BE2C (cell line): ENCODE measurements around the gene RBPMS2.

Experiments
- DNase-seq: peaks from one replicate; pipeline ENCODE4 v3.0.0-alpha.2; 2020
- H3K27me3 ChIP-seq: fragments of 250-450 bp; sonication (Bioruptor Pico); 2 replicates; pipeline ENCODE4 v1.5.1; 2020; ENCODE audit warnings: mild to moderate bottlenecking
- H3K36me3 ChIP-seq: fragments of 250-450 bp; sonication (Bioruptor Pico); 2 replicates; pipeline ENCODE4 v1.5.1; 2020; ENCODE audit warnings: mild to moderate bottlenecking
- H3K4me1 ChIP-seq: fragments of 250-450 bp; sonication (Bioruptor Pico); 2 replicates; pipeline ENCODE4 v1.5.1; 2020
- H3K4me3 ChIP-seq: 2 replicates; pipeline ENCODE4 v1.5.1; 2011; ENCODE audit warnings: low read depth, low read length
- H3K9me3 ChIP-seq: fragments of 250-450 bp; sonication (Bioruptor Pico); 2 replicates; pipeline ENCODE4 v1.5.1; 2020
- TF ChIP-seq, protein P1 (sequence below): IDR thresholded peaks from 2 replicates; pipeline ENCODE4 v1.5.1; 2012; ENCODE audit warnings: mild to moderate bottlenecking, low read depth, low read length

The RBPMS2 gene

DNA sequence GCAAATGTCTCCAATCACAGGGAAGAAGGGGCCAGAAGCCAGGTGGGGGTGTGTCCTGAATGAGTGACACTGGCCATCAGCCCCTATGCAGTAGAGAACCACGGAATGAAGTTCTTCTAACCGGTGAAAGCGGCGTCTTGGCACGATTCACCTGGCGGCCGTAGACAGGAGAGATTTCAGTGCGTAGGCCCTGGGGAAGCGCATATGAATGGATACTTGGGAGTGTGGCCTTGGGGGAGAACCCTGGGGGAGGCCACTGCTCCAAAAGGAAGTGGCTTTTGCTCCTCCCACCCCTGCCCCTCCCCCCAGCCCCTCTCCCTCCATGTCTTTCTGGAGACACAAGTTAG, 43.6 kb downstream of the RBPMS2 start:
- Histone ChIP-seq H3K9me3 (no peaks in the 10 kb centered on the region), H3K27me3 (no peaks in the 10 kb centered on the region), H3K4me3 (no peak overlapping the region), H3K36me3 (no peaks in the 10 kb centered on the region), H3K4me1 (no peaks in the 10 kb centered on the region)
- TF ChIP-seq, protein P1, sequence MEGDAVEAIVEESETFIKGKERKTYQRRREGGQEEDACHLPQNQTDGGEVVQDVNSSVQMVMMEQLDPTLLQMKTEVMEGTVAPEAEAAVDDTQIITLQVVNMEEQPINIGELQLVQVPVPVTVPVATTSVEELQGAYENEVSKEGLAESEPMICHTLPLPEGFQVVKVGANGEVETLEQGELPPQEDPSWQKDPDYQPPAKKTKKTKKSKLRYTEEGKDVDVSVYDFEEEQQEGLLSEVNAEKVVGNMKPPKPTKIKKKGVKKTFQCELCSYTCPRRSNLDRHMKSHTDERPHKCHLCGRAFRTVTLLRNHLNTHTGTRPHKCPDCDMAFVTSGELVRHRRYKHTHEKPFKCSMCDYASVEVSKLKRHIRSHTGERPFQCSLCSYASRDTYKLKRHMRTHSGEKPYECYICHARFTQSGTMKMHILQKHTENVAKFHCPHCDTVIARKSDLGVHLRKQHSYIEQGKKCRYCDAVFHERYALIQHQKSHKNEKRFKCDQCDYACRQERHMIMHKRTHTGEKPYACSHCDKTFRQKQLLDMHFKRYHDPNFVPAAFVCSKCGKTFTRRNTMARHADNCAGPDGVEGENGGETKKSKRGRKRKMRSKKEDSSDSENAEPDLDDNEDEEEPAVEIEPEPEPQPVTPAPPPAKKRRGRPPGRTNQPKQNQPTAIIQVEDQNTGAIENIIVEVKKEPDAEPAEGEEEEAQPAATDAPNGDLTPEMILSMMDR: no peak
- DNase-seq: no peak

DNA sequence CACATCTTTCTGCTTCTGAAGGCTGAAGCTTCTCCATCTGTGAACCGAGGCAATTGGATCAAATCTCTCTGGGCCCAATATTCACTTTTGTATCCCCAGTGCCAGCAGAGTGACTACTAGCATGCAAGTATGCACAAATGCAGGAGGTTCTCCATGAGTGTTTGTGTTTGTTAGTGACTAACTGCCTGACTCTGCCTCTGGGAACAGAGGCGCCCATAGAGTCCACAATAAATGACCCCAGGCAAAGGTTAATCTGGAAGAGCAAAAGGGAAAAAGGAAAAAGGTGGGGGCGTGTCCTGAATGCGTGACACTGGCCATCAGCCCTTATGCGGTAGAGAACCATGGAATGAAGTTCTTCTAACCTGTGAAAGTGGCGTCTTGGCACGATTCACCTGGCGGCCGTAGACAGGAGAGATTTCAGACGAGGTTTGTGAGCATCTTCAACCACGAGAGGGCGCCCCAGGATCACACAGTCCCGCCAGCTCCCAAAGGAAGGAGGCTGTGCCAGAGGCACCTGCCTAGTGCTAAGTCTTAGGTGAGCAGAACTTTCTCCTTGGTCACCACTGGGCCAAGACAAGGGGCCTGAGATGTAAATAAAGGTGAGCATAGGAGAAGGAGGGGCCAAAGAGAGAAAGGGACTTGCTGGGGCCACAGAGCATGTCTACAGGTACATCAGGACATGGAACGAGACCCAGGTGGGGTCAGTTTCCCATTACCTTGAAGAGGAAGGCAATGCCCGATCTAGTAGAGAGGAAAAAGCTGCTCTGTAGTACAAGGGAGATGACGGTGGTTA, 44.2 kb downstream of the RBPMS2 start:
- DNase-seq: peak; percentile 88
- Histone ChIP-seq H3K9me3 (no peaks in the 10 kb centered on the region), H3K27me3 (no peaks in the 10 kb centered on the region), H3K36me3 (no peaks in the 10 kb centered on the region), H3K4me1 (no peaks in the 10 kb centered on the region), H3K4me3 (no peak overlapping the region)
- TF ChIP-seq, protein P1: peak; percentile 92

DNA sequence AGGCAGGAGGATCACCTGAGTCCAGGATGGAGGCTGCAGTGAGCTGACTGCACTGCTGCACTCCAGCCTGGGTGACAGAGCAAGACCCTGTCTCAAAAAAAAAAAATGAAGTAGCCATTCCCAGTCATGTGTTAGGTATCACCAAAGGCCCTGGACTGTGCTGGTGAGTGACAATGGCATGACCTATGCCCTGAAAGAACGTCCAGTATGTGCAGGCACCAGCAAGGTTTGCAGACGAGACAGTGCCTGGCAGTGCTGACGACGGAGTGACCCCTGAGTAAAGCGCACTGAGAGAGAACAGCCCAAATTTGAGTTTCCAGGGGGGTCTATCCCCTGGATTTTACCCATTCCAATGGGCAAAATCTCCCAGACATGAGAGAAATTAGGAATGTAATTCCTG, 45.2 kb downstream of the RBPMS2 start:
- DNase-seq: no peak
- no peak overlapping the region for H3K4me3 ChIP-seq
- no peaks in the 10 kb centered on the region for H3K36me3 ChIP-seq
- no peaks in the 10 kb centered on the region for H3K9me3 ChIP-seq
- no peaks in the 10 kb centered on the region for H3K27me3 ChIP-seq
- H3K4me1 ChIP-seq: no peaks in the 10 kb centered on the region
- TF ChIP-seq, protein P1: no peak

DNA sequence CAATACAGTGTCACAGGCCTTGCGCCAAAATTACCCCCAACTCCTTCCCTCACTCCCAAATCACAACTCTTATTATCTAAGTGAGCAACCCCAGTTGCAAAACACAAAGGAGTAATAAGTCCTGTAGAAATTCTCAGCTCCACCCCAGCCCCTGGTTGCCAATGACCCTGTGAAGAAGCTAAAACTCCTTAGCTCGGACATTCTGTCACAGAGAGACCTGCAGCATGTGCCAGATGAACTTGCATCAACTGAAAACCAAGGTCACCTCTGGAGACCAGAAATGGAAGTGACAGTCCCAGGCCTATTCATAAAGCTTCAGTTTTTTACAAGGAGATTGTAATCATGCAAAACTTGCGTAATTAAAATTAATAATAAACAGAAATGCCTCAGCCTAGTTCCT, 55.2 kb downstream of the RBPMS2 start:
- DNase-seq: no peak
- TF ChIP-seq, protein P1: no peak
- Histone ChIP-seq H3K9me3 (no peaks in the 10 kb centered on the region), H3K4me1 (peaks cover 5% of the 10 kb centered on the region; the same call in 1 of the 2 replicates), H3K4me3 (no peak overlapping the region), H3K27me3 (no peaks in the 10 kb centered on the region), H3K36me3 (no peaks in the 10 kb centered on the region)

DNA sequence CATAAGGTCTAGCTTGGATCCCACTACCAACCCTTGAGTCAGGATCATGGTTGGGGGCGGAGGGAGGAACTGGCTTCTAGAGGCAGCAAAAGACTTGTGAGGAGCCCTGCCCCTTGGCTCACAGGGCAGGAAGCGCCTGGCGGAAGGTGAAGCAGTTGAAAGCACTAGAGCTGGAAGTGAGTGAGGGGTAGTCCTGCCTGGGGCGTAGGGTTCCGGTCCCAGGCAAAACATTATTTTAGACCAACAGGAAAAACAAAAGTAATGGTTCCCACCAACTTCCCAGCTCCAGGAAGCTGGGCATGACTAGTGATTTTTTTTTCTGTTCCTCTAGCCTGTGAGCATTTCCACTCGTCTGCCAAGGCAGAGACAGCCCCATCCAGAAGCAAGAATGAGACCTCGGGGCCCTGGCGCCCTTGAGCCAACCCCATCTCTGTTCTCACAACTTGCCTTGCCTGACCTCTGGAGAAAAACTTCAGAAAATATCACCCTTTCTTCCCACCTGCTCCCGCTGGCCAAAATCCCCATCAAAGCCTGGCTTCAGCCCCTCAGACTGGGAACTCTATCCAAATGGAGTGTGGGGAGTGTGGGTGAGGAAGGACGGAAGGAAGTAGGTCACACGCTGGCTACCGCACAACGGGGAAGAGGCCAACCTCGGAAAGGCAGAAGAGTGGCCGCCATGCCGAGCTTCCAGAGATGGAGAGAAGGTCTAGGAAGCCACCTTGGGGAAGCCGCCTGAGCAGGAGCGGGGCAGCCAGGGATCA, 57.5 kb downstream of the RBPMS2 start:
- H3K4me1 ChIP-seq: peaks cover 5% of the 10 kb centered on the region; the same call in 1 of the 2 replicates
- no peaks in the 10 kb centered on the region for H3K9me3 ChIP-seq
- no peaks in the 10 kb centered on the region for H3K27me3 ChIP-seq
- TF ChIP-seq, protein P1: no peak
- H3K4me3 ChIP-seq: no peak overlapping the region
- no peak for DNase-seq
- no peaks in the 10 kb centered on the region for H3K36me3 ChIP-seq

DNA sequence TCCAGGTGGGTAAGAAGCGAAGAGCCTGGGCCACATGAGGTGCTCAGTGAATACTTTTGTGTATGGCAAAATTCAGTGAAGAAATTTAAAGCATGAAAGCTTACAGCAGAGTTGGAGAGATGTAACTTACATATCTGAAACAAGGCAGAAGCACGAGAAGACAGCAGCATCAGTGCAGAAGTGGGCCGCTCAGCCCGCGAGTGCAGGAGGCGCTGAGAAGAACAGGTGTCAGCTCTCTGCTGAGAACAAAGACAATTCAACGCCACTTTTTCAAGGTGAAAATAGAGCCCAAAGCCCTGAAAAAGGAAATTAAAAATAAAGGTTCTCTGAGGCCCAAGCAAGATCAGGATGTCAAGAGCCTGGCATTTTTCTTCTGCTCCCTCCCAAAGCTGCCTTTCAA, 58.3 kb downstream of the RBPMS2 start:
- Histone ChIP-seq H3K36me3 (no peaks in the 10 kb centered on the region), H3K9me3 (no peaks in the 10 kb centered on the region), H3K4me3 (no peak overlapping the region), H3K4me1 (peaks cover 5% of the 10 kb centered on the region; the same call in 1 of the 2 replicates), H3K27me3 (no peaks in the 10 kb centered on the region)
- no peak for DNase-seq
- TF ChIP-seq, protein P1: no peak
